BE2C (cell line): ENCODE measurements around the gene TRPV3.

ENCODE experiments used
- DNase-seq: peaks from one replicate; pipeline ENCODE4 v3.0.0-alpha.2; 2020
- H3K27me3 ChIP-seq: fragments of 250-450 bp; sonication (Bioruptor Pico); 2 replicates; pipeline ENCODE4 v1.5.1; 2020; ENCODE audit warnings: mild to moderate bottlenecking
- H3K36me3 ChIP-seq: fragments of 250-450 bp; sonication (Bioruptor Pico); 2 replicates; pipeline ENCODE4 v1.5.1; 2020; ENCODE audit warnings: mild to moderate bottlenecking
- H3K4me1 ChIP-seq: fragments of 250-450 bp; sonication (Bioruptor Pico); 2 replicates; pipeline ENCODE4 v1.5.1; 2020
- H3K4me3 ChIP-seq: 2 replicates; pipeline ENCODE4 v1.5.1; 2011; ENCODE audit warnings: low read depth, low read length
- H3K9me3 ChIP-seq: fragments of 250-450 bp; sonication (Bioruptor Pico); 2 replicates; pipeline ENCODE4 v1.5.1; 2020
- CTCF ChIP-seq: IDR thresholded peaks from 2 replicates; pipeline ENCODE4 v1.5.1; 2012; ENCODE audit warnings: mild to moderate bottlenecking, low read depth, low read length

The TRPV3 gene

GRCh38 chr17:3554440-3554839 lies 3.2 kb downstream of the TRPV3 start:
- Histone ChIP-seq H3K4me3 (no peak overlapping the region), H3K9me3 (no peaks in the 10 kb centered on the region), H3K36me3 (no peaks in the 10 kb centered on the region), H3K27me3 (no peaks in the 10 kb centered on the region), H3K4me1 (no peaks in the 10 kb centered on the region)
- DNase-seq = no peak
- TF ChIP-seq CTCF = no peak

GRCh38 chr17:3553419-3554401 lies 3.9 kb downstream of the TRPV3 start:
- Histone ChIP-seq H3K4me1 (no peaks in the 10 kb centered on the region), H3K27me3 (no peaks in the 10 kb centered on the region), H3K4me3 (no peak overlapping the region), H3K9me3 (no peaks in the 10 kb centered on the region), H3K36me3 (no peaks in the 10 kb centered on the region)
- no peak for TF ChIP-seq CTCF
- no peak for DNase-seq

GRCh38 chr17:3552916-3553315 lies 4.7 kb downstream of the TRPV3 start:
- Histone ChIP-seq H3K36me3 (no peaks in the 10 kb centered on the region), H3K27me3 (no peaks in the 10 kb centered on the region), H3K4me3 (no peak overlapping the region), H3K9me3 (no peaks in the 10 kb centered on the region), H3K4me1 (no peaks in the 10 kb centered on the region)
- no peak for DNase-seq
- no peak for TF ChIP-seq CTCF

GRCh38 chr17:3551189-3551588 lies 6.4 kb downstream of the TRPV3 start:
- no peak for TF ChIP-seq CTCF
- H3K27me3 ChIP-seq = no peaks in the 10 kb centered on the region
- H3K9me3 ChIP-seq = no peaks in the 10 kb centered on the region
- DNase-seq = no peak
- H3K4me3 ChIP-seq = no peak overlapping the region
- H3K4me1 ChIP-seq = no peaks in the 10 kb centered on the region
- no peaks in the 10 kb centered on the region for H3K36me3 ChIP-seq

- no peak for TF ChIP-seq CTCF
Measured at GRCh38 chr17:3549610-3550162, 7.9 kb downstream of the TRPV3 start.

GRCh38 chr17:3547628-3548027 lies 10.0 kb downstream of the TRPV3 start:
- no peak overlapping the region for H3K4me3 ChIP-seq

More at GRCh38 chr17:3549610-3550162, 7.9 kb downstream of the TRPV3 start:
- no peak for DNase-seq
- H3K36me3 ChIP-seq = no peaks in the 10 kb centered on the region
- H3K4me1 ChIP-seq = no peaks in the 10 kb centered on the region
- no peaks in the 10 kb centered on the region for H3K27me3 ChIP-seq
- no peaks in the 10 kb centered on the region for H3K9me3 ChIP-seq
- H3K4me3 ChIP-seq = no peak overlapping the region

More at GRCh38 chr17:3547628-3548027, 10.0 kb downstream of the TRPV3 start:
- H3K4me1 ChIP-seq = no peaks in the 10 kb centered on the region
- TF ChIP-seq CTCF = no peak
- no peaks in the 10 kb centered on the region for H3K27me3 ChIP-seq
- DNase-seq = no peak
- H3K9me3 ChIP-seq = no peaks in the 10 kb centered on the region
- no peaks in the 10 kb centered on the region for H3K36me3 ChIP-seq
